ENCODE data around the gene BABAM2.

GRCh38 chr2:28052691-28053090, 162.2 kb downstream of the BABAM2 start:
- TF ChIP-seq CTCF (IDR thresholded peaks at IDR 0.05; ENCODE audit: insufficient read depth, low read depth, low read length) (no peak), EZH2 (IDR thresholded peaks at IDR 0.05; ENCODE audit: insufficient read depth, low read length) (no peak)
